WTC11 (cell line): ENCODE data around the gene PTGDR. TPM values are rescaled to one million over a fixed set of nuclear protein-coding genes. Genes with fewer than 3 reads are reported as not detected.

Experiments
- ATF1 ChIP-seq: sonication (generic); formaldehyde crosslinking; IDR thresholded peaks from 2 replicates; pipeline ENCODE4 v1.8.1; 2023; ENCODE audit warnings: mild to moderate bottlenecking, moderate library complexity, missing genetic modification reagents
- ATF3 ChIP-seq: sonication (generic); formaldehyde crosslinking; conservative IDR thresholded peaks from 2 replicates; pipeline ENCODE4 v1.8.1; 2022; ENCODE audit warnings: mild to moderate bottlenecking, missing genetic modification reagents
- CTCF ChIP-seq: fragments of 200-600 bp; IDR thresholded peaks from 2 replicates; pipeline ENCODE4 v1.8.0; 2022; ENCODE audit warnings: antibody characterized with exemption
- ESRRA ChIP-seq: sonication (generic); formaldehyde crosslinking; IDR thresholded peaks from 2 replicates; pipeline ENCODE4 v1.8.1; 2022; ENCODE audit warnings: mild to moderate bottlenecking, missing genetic modification reagents, borderline replicate concordance
- FOXJ3 ChIP-seq: sonication (generic); formaldehyde crosslinking; IDR thresholded peaks from 2 replicates; pipeline ENCODE4 v1.9.0; 2021; ENCODE audit warnings: missing genetic modification reagents, mild to moderate bottlenecking, borderline replicate concordance
- FOXK1 ChIP-seq: sonication (generic); formaldehyde crosslinking; IDR thresholded peaks from 2 replicates; pipeline ENCODE4 v1.8.0; 2022; ENCODE audit warnings: mild to moderate bottlenecking, moderate library complexity, missing genetic modification reagents
- FOXP1 ChIP-seq: sonication (generic); formaldehyde crosslinking; IDR thresholded peaks from 2 replicates; pipeline ENCODE4 v1.8.0; 2022; ENCODE audit warnings: missing genetic modification reagents, mild to moderate bottlenecking, moderate library complexity, borderline replicate concordance
- GRHL2 ChIP-seq: fragments of 250-450 bp; sonication (Bioruptor Pico); IDR thresholded peaks from 2 replicates; pipeline ENCODE4 v1.8.0; 2022; ENCODE audit warnings: mild to moderate bottlenecking, moderate library complexity; ENCODE audit not compliant: insufficient replicate concordance, severe bottlenecking
- HMGA2 ChIP-seq: fragments of 250-450 bp; sonication (Bioruptor Pico); IDR thresholded peaks from 2 replicates; pipeline ENCODE4 v1.4.0; 2021; ENCODE audit warnings: mild to moderate bottlenecking, moderate library complexity
- NFATC4 ChIP-seq: fragments of 250-450 bp; sonication (Bioruptor Pico); IDR thresholded peaks from 2 replicates; pipeline ENCODE4 v1.9.0; 2021; ENCODE audit warnings: mild to moderate bottlenecking
- NR3C1 ChIP-seq: sonication (generic); formaldehyde crosslinking; conservative IDR thresholded peaks from 2 replicates; pipeline ENCODE4 v1.8.1; 2023; ENCODE audit warnings: low read depth, mild to moderate bottlenecking, missing genetic modification reagents
- PRRX2 ChIP-seq: fragments of 250-450 bp; sonication (Bioruptor Pico); IDR thresholded peaks from 2 replicates; pipeline ENCODE4 v1.8.0; 2021; ENCODE audit warnings: mild to moderate bottlenecking
- RORB ChIP-seq: fragments of 250-450 bp; sonication (Bioruptor Pico); IDR thresholded peaks from 2 replicates; pipeline ENCODE4 v1.9.0; 2021; ENCODE audit warnings: mild to moderate bottlenecking
- SP1 ChIP-seq: sonication (generic); formaldehyde crosslinking; conservative IDR thresholded peaks from 2 replicates; pipeline ENCODE4 v1.8.1; 2022; ENCODE audit warnings: missing genetic modification reagents
- ZMAT4 ChIP-seq: fragments of 250-450 bp; sonication (Bioruptor Pico); IDR thresholded peaks from 2 replicates; pipeline ENCODE4 v1.9.0; 2021; ENCODE audit warnings: mild to moderate bottlenecking
- ZNF263 ChIP-seq: sonication (generic); formaldehyde crosslinking; IDR thresholded peaks from 2 replicates; pipeline ENCODE4 v1.8.1; 2022; ENCODE audit warnings: low read depth, mild to moderate bottlenecking, moderate library complexity, missing genetic modification reagents
- total RNA-seq: library from RNA; stranded (reverse); gene quantifications from 3 replicates; pipeline ENCODE4 v1.2.3, GENCODE V29; 2021
- TF ChIP-seq, protein P1 (sequence below): sonication (generic); formaldehyde crosslinking; IDR thresholded peaks from 2 replicates; pipeline ENCODE4 v1.8.0; 2022; ENCODE audit warnings: missing genetic modification reagents
- TF ChIP-seq, protein P2 (sequence below): sonication (generic); formaldehyde crosslinking; IDR thresholded peaks from 2 replicates; pipeline ENCODE4 v1.8.1; 2022; ENCODE audit warnings: mild to moderate bottlenecking, moderate library complexity, missing genetic modification reagents
- TF ChIP-seq, protein P3 (sequence below): fragments of 250-450 bp; sonication (Bioruptor Pico); IDR thresholded peaks from 2 replicates; pipeline ENCODE4 v1.9.0; 2021; ENCODE audit warnings: mild to moderate bottlenecking, borderline replicate concordance
- TF ChIP-seq, protein P4 (sequence below): fragments of 250-450 bp; sonication (Bioruptor Pico); IDR thresholded peaks from 2 replicates; pipeline ENCODE4 v1.8.0; 2021; ENCODE audit warnings: mild to moderate bottlenecking
- TF ChIP-seq, protein P5 (sequence below): sonication (generic); formaldehyde crosslinking; IDR thresholded peaks from 2 replicates; pipeline ENCODE4 v1.8.0; 2022; ENCODE audit warnings: mild to moderate bottlenecking, missing genetic modification reagents

The PTGDR gene
- total RNA-seq, 1 experiment from 2014 or later = 0.24 TPM

- TF ChIP-seq, protein P1, sequence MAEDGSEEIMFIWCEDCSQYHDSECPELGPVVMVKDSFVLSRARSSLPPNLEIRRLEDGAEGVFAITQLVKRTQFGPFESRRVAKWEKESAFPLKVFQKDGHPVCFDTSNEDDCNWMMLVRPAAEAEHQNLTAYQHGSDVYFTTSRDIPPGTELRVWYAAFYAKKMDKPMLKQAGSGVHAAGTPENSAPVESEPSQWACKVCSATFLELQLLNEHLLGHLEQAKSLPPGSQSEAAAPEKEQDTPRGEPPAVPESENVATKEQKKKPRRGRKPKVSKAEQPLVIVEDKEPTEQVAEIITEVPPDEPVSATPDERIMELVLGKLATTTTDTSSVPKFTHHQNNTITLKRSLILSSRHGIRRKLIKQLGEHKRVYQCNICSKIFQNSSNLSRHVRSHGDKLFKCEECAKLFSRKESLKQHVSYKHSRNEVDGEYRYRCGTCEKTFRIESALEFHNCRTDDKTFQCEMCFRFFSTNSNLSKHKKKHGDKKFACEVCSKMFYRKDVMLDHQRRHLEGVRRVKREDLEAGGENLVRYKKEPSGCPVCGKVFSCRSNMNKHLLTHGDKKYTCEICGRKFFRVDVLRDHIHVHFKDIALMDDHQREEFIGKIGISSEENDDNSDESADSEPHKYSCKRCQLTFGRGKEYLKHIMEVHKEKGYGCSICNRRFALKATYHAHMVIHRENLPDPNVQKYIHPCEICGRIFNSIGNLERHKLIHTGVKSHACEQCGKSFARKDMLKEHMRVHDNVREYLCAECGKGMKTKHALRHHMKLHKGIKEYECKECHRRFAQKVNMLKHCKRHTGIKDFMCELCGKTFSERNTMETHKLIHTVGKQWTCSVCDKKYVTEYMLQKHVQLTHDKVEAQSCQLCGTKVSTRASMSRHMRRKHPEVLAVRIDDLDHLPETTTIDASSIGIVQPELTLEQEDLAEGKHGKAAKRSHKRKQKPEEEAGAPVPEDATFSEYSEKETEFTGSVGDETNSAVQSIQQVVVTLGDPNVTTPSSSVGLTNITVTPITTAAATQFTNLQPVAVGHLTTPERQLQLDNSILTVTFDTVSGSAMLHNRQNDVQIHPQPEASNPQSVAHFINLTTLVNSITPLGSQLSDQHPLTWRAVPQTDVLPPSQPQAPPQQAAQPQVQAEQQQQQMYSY (CRISPR knock-in tag) = peak; percentile 45
- TF ChIP-seq SP1 (CRISPR knock-in tag) (peak; percentile 38; the same call in 1 of the 2 replicates), CTCF (no peak), NFATC4 (CRISPR knock-in tag) (no peak), GRHL2 (CRISPR knock-in tag) (no peak), FOXK1 (CRISPR knock-in tag) (peak; percentile 73; the same call in 1 of the 2 replicates), ATF1 (0 out of 2 replicates have a peak, but pooled peaks have one; percentile 53), HMGA2 (CRISPR knock-in tag) (no peak), FOXP1 (CRISPR knock-in tag) (peak; percentile 90; the same call in 1 of the 2 replicates), ZNF263 (no peak), FOXJ3 (no peak), NR3C1 (CRISPR knock-in tag) (no peak), ATF3 (CRISPR knock-in tag) (no peak), ZMAT4 (CRISPR knock-in tag) (no peak), PRRX2 (no peak), ESRRA (CRISPR knock-in tag) (no peak), RORB (CRISPR knock-in tag) (no peak)
- TF ChIP-seq, protein P2, sequence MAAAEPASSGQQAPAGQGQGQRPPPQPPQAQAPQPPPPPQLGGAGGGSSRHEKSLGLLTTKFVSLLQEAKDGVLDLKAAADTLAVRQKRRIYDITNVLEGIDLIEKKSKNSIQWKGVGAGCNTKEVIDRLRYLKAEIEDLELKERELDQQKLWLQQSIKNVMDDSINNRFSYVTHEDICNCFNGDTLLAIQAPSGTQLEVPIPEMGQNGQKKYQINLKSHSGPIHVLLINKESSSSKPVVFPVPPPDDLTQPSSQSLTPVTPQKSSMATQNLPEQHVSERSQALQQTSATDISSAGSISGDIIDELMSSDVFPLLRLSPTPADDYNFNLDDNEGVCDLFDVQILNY (CRISPR knock-in tag) = peak; percentile 74; the same call in 1 of the 2 replicates
- TF ChIP-seq, protein P3, sequence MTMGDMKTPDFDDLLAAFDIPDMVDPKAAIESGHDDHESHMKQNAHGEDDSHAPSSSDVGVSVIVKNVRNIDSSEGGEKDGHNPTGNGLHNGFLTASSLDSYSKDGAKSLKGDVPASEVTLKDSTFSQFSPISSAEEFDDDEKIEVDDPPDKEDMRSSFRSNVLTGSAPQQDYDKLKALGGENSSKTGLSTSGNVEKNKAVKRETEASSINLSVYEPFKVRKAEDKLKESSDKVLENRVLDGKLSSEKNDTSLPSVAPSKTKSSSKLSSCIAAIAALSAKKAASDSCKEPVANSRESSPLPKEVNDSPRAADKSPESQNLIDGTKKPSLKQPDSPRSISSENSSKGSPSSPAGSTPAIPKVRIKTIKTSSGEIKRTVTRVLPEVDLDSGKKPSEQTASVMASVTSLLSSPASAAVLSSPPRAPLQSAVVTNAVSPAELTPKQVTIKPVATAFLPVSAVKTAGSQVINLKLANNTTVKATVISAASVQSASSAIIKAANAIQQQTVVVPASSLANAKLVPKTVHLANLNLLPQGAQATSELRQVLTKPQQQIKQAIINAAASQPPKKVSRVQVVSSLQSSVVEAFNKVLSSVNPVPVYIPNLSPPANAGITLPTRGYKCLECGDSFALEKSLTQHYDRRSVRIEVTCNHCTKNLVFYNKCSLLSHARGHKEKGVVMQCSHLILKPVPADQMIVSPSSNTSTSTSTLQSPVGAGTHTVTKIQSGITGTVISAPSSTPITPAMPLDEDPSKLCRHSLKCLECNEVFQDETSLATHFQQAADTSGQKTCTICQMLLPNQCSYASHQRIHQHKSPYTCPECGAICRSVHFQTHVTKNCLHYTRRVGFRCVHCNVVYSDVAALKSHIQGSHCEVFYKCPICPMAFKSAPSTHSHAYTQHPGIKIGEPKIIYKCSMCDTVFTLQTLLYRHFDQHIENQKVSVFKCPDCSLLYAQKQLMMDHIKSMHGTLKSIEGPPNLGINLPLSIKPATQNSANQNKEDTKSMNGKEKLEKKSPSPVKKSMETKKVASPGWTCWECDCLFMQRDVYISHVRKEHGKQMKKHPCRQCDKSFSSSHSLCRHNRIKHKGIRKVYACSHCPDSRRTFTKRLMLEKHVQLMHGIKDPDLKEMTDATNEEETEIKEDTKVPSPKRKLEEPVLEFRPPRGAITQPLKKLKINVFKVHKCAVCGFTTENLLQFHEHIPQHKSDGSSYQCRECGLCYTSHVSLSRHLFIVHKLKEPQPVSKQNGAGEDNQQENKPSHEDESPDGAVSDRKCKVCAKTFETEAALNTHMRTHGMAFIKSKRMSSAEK (CRISPR knock-in tag) = no peak
- TF ChIP-seq, protein P4, sequence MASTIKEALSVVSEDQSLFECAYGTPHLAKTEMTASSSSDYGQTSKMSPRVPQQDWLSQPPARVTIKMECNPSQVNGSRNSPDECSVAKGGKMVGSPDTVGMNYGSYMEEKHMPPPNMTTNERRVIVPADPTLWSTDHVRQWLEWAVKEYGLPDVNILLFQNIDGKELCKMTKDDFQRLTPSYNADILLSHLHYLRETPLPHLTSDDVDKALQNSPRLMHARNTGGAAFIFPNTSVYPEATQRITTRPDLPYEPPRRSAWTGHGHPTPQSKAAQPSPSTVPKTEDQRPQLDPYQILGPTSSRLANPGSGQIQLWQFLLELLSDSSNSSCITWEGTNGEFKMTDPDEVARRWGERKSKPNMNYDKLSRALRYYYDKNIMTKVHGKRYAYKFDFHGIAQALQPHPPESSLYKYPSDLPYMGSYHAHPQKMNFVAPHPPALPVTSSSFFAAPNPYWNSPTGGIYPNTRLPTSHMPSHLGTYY (CRISPR knock-in tag) = no peak
- TF ChIP-seq, protein P5, sequence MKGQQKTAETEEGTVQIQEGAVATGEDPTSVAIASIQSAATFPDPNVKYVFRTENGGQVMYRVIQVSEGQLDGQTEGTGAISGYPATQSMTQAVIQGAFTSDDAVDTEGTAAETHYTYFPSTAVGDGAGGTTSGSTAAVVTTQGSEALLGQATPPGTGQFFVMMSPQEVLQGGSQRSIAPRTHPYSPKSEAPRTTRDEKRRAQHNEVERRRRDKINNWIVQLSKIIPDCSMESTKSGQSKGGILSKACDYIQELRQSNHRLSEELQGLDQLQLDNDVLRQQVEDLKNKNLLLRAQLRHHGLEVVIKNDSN (CRISPR knock-in tag) = no peak
These were observed 972 bp downstream of the PTGDR start (continued) for GRCh38 chr14:52268279-52269061.
